HG03045 (cell line): ENCODE data around the gene MYH7B.

Source experiments
- ATAC-seq: cut with Tn5 transposase; IDR thresholded peaks from one replicate; pipeline ENCODE4 v1.9.1; 2021; ENCODE audit warnings: mild to moderate bottlenecking, moderate library complexity; ENCODE audit not compliant: unreplicated experiment

The MYH7B gene

DNA sequence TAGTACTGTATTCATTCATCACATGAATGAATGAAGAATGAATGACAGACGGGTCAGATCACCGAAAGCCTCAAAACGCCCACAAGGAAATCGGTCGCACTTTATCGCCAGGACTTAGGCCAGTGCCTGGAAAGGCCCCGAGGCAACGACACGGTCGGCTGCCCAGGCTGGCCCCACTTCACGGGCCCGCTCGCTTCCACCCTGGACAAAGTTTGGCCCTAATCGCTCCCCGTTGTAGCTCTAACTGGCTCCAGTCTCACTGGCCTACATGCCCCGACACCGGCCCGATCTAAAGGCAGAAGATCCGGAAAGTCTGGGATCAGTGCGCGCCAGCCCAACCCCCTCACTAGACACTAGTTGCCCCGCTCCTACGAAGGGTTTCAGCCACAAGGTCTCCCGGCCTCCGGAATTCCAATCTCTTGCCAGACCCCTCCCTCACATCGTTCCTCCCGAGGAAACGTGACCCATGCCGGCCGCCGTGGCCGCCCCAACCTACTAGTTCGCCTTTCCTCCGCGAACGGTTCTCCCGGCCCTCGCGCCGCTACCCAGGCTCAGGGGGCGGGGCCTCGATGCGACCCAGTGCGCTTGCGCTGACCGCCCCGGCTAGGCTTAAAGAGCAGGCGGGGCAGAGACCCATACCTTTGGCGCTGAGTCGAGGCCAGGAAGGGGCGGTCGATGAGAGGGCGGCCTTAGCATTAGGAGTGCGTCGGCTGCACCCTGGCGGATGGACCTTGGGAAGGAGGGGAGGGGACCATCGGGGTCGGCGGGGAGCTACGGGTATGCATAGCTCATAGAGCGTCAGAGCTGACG, at the start of gene MYH7B, which contains the start of gene GSS:
TSS of gene MYH7B (plus strand) at position 638 of the 810 bp plus-strand sequence. CDS start 22,138 bp downstream, outside the sequence.
TSS of gene GSS (minus strand) at position 576 of the 810 bp plus-strand sequence. CDS start 3,954 bp downstream, outside the sequence.
- ATAC-seq = peak; percentile 86

DNA sequence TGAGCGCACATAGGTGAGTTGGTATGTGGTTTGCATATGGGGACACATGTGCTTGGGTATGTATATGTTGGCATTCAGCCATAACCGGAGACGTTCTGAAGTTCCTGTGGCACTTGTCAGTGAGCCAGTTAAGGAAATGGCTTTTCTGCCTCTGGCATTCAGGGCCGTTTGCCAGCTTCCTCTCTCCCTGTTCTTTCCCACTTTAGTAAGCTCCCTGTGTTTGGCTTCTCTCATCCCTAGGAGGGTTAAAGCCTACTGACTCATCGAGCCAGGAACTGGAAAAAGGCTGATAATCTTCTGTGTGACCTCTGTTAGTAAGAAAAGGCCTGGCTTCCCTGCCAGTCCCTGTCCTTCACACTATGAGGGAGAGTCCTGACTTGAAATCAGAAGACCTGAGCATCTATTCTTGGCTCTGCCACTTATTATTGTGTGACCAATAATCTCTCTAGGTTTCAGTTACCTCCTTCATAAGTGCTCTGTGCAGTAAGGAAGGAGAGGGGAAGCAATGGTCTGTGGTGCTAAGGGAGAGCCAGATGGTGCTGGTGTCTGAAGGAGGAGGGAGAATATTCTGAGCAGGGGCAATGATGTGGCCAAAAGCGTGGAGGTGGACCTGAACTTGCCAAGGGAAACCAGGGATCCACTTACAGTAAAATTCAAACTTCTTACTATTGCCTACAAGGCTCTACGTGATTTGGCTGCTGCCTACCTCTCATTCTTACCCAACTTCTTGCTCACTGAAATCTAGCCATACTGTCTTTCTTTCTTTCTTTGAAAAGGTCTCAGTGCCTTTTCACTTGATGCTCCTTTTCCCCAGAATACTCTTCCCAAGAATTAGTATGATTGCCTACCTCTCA, 47.8 kb upstream of the MYH7B start:
- ATAC-seq = no peak

DNA sequence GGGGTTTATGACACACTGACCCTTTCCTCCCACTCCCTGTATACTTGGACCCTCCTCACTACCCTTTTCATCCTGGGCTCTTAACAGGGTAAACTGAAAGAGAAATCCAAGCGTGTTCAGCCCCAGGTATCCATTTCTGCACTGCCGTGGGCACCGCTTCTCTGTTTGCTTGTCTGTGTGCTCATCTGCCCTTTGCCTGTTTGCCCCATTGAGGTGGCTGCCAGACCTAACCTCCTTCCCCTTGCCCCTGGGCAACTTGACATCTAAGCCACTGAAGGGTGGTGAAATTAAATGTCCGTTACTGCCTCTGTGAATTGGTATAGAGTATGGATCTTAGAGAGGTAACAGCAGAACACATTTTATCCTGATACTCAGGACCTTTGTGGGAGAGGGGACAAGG, 40.5 kb upstream of the MYH7B start:
- ATAC-seq = no peak

DNA sequence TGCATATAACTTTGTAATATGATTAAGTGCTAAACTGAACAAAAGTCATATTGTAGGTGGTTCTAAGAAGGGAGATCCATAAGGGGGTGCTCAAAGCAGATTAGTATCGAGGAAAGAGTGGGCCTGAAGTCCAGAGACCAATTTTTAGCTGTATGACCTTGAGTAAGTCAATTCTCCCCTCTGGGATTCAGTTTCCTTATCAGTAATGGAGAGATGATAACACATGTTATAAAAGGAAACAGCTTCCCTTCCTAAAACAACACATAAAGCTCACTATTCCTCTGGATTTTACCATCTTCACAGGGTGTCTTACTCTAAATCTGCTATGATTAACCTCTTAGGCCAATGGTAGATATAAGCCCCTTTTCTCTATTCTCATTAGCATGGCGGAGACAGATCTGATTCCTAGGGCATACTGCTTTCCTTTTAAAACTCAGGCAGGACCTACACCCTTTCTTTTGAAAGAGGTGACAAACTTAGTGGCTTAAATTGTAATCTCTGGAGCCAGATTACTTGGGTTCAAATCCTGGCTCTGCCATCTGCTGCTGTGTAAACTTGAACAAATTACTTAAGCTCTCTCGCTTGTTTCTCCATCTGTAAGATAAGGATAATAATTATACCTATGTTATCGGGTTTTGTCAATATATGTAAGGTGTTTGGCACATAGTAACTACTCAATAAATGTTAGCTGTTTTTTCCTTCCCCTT, 39.8 kb upstream of the MYH7B start:
- ATAC-seq = no peak

DNA sequence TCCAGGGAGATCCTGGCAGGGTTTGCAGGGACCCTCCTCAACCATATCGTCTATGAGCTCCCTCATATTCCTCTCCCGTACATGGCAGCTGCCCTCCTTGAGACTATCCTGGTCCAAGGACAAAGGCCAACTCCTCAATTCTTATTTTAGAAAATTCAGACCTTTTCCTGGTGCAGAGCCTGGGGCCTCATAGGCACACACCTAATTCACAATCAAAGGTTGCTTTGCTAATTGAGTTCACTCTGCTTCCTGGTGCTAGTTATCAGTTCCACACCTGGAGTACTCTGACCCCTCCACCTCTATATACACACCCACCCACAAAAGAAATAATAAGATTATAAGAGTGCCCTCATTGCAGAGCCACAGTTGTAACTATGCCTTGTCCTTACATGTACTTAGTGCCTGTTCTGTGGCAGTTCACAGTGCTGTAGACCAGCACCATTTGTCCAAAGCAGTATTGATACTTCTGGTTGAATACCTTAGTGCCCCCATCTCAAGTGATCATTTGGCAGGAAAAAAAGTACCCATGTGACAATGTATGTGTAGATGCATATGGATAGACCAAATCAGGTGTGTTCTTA, 38.8 kb upstream of the MYH7B start:
- ATAC-seq = no peak

DNA sequence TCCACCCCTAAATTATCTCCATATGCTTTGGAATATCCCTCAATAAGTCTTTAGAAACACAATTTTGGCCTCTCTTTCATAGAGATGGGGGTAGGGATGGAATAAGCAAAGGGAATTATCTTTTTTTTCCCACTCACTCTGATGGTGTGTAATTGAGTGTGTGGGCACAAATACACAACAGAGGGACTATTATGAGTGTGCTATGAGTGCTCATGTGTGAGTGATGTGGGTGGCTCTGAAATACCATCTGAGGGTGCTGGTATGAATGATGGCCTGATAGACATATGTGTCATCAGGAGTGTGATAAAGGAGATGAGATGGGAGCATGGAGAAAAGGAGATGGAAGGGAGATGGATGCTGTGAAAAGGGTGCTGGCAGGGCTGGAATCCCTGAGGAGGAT, 35.6 kb upstream of the MYH7B start:
- ATAC-seq = no peak

DNA sequence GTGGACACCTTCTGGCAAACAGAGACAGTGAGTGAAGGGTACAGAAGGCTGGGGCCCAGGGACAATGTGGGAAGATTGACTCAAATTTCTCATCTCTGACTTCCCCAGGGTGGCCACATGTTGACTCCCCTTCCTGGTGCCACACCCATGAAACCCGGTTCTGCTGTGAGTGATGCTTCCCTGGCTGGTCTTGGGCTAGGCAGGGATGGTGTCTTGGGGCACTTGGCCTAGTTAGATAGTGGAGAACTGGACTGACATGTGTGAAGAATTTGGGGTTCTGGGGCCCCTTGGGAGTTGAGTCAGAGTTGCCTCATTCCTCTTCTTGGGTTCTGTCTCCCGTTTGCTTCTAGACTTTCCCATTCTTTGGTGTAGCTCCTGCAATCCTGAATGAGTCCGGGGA, 34.2 kb upstream of the MYH7B start:
- no peak for ATAC-seq

DNA sequence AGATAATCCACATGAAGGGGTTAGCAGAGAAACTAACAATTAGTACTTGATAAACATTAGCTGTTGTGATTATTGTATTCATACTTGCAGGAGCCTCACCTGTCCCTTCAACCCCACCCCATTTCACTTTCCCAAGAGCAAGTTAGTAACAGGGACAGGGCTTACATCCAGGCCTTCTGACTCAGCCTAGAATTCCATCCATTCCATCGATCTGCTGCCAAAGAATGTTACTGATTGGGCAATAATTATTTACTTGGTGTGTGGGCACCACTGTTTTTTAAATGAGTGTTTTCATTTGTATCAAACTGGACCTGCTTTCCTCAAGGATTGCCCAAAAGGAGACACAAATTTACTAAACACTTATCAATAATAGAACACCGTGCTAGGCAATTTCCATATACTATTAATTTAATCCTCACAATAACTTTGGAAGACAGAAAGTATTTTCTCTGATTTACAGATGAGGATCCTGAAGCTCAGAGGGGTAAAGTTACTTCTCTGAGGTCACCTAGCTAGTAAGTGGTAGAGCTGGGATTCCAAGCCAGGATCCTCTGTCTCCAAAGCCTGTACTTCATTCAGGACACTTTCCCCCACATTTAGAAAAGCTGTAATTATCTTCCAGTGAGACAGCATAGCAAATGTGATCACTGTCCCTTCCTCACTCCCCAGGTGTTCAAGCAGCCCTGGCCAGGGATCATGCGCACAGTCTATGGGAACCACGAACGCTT, 32.9 kb upstream of the MYH7B start:
- no peak for ATAC-seq

DNA sequence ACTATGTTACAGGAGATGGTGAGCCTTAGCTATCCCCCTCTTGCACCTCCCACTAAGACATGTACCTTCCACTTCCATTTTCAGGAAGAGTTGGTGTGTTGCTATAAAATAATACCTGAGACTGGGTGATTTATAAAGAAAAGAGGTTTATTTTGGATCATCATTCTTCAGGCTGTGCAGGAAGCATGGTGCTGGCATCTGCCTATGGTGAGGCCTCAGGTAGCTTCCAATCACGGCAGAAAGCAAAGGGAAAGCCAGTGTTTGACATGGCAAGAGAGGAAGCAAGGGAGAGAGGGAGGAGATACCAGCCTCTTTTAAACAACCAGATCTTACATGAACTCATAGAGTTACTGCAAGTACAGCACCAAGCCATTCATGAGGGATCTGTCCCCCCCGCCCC, 32.3 kb upstream of the MYH7B start:
- no peak for ATAC-seq

DNA sequence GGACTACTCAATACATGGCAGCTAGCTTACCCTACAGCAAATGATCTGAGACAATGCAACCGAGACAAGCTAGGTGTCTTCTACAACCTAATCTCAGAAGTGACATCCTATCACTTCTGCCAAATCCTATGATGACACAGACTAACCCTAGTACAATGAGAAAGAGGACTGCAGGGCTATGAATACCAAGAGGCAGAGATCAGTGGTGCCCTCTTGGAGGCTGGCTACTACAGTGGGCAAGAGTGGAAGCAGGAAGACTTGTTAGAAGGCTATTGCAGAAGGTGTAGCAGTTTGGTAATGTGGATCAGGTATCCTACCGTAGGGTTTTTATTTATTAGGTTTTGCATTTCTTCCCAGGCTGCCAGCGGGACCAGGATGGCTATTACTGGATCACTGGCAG, 30.3 kb upstream of the MYH7B start:
- ATAC-seq = no peak

DNA sequence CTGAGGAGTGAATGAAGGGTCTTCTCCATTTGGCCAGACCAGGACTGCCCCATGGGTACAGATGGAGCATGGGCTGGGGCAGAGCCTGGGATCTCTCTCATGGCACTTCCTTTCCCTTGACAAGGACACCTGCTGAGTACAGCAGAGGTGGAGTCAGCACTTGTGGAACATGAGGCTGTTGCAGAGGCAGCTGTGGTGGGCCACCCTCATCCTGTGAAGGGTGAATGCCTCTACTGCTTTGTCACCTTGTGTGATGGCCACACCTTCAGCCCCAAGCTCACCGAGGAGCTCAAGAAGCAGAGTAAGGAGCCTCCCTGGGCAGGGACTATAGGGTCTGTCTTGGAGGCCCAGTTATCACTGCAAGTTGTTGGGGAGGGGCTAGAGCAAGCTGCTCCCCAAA, 29.7 kb upstream of the MYH7B start:
- ATAC-seq = no peak

DNA sequence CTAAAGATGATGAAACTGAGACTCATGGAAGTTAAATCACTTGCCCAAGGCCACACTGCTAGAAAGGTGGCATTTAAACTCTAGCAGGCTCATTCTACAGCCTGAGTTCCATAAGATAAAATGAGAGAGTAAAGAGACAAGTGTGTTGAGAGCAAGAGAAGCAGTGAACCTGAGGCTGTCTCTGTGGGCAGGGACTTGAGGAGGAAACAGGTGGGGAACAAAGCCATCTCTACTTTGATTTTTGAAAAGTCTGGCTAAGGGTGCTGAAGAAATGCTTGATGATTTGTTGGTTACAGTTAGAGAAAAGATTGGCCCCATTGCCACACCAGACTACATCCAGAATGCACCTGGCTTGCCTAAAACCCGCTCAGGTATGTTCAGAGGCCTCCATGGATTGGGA, 29.1 kb upstream of the MYH7B start:
- ATAC-seq = no peak

DNA sequence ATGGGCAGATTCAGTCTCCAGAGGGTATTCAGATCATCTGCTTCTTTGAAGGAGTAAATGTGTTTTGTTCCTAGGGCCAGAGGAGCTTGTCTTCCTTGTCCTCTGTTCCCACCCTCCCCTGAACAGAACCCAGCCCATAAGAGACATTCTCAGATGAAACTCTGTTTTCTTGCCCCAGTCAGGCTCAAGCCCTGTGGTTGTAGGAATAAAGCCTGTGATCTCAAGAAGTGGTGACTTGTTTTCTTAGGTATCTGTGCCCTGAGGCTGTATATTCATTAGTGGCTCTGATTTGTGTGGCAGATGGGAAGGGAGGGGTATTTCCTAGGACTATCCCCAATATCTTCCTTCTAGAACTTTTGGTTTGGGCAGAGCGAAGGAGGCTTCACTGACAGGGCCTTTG, 27.9 kb upstream of the MYH7B start:
- ATAC-seq = no peak

DNA sequence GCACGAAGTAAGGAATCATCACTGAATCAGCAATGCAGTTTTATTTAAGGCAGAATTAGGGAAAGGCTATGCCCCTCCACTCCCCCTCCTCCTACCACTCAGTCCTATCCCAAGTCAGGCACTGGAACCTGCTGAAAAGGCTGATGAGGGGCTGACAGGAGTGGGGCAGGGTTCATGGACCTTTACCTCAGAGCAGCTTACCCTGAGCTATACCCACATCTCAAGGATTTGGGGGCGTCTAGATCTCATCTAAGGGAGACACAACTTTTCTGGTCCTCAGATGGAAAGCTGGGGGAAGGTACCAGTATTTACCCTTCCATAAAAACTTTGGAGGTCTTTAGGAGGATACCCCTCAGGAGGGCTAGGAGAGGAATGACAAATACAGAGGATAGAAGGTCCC, 27.3 kb upstream of the MYH7B start:
- no peak for ATAC-seq

DNA sequence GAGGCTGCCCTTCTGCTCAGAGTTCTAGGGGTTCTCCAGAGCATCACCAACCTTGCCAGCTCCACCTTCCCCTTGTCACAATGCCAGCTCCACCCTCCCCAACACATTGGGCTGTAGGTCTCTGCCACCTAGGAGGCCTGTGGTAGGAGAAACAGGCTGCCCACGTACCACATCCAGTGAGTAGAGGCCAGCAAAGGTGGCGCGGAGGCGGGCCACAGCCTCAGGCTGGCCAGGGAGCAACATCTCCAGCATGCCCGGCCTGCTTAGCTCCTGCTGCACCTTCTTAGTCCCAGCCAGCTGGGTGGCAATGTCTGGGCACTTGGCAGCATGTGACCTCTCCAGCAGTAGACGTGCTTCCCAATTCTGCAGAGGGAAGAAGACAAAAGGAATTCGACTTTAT, 23.9 kb upstream of the MYH7B start:
- ATAC-seq = no peak

DNA sequence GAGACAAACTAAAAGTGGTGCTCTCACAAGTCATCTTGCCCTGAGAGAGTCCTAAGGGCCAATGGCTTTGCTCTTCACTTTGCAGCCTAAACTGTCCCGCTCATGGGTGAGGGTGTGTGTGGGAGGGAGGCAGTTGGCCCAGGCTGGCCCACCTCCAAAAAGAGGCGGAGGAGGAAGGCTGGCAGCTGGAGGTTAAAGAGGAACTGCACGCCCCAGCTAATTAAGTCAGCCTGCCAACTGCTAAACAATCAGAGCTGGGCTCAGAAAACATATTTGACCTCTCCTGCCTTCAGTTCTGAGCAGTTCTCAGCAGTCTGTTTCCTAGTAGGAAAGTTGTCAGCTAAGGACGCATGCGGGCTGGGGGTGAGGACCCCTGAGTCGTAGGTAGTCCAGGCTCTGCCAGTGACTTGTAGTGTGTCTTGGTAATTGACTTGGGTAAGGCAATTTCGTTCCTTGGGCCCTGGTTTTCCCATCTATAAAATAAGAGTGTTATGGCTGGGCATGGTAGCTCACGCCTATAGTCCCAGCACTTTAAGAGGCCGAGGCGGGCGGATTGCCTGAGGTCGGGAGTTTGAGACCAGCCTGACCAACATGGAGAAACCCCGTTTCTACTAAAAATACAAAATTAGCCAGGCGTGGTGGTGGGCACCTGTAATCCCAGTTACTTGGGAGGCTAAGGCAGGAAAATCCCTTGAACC, 17.1 kb upstream of the MYH7B start:
- ATAC-seq = no peak

DNA sequence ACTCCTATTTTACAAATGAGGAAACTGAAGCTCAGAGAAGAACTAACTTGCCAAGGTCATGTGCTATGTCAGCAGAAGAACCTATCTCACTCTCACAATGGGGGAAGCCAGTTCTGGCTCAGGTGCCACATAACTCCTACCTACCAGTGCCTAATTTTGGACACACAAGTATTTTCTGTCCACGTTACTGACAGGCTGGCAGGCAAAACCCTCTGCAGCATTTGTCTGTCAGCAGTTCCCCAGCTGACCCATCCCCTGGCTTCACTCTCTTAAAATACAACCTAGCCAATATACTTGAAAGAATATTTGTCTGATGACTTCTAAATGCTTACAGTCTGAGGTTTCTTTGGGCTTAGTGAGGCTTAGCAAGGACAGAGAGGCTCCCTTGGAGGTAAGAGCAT, 15.6 kb upstream of the MYH7B start:
- ATAC-seq = no peak

DNA sequence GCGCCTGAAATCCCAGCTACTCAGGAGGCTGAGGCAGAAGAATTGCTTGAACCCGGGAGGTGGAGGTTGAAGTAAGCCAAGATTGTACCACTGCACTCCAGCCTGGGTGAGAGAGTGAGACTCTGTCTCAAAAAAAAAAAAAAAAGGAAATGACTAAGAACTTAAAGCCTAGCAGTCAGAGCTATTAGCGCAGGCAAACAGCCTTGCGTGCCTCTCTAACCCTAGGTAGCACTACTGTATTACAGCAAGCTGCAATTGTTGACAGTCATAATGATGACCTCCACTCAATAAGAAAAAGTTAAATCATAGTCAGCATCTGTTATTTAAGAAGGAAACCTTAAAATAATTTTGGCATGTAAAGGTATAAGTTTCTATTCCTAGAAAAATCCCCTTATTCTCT, 14.4 kb upstream of the MYH7B start:
- ATAC-seq = no peak

DNA sequence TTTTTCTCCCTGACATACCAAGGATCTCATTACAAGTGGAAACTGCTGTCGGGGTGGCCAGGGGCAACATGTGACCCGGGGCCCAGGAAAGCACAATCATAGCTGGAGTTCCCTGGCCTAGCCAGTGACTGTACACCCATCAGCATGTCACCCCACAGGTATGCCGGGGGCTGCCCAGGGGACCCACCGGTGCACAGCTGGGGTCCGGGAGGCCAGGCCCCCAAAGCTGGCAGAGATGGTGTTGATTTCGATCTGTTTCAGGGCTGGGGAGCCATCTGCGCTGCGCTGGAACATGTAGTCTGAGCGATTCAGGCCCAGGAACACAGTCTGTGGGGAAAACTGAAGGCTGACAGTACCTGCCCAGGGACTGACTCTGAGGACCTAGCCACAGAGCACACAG, 13.4 kb upstream of the MYH7B start:
- ATAC-seq = no peak
